Astrocyte (in vitro differentiated cells and primary cell): ENCODE data around the gene CUL5. TPM values are rescaled to one million over a fixed set of nuclear protein-coding genes. Genes with fewer than 3 reads are reported as not detected.

ENCODE experiments used
- DNase-seq: peaks from one replicate; pipeline ENCODE4 v3.0.0-alpha.2; 2010; ENCODE audit warnings: low read depth
- FAIRE-seq: peaks from 2 replicates; lab custom pipeline; 2011; peaks lifted over from hg19 to GRCh38; lab: Jason Lieb, UNC
- H2AFZ ChIP-seq: 2 replicates; pipeline ENCODE4 v1.6.0; 2012; ENCODE audit warnings: low read depth, low read length, inconsistent platforms
- H3K27ac ChIP-seq: 2 replicates; pipeline ENCODE4 v1.5.1; 2011; ENCODE audit warnings: low read depth, low read length, inconsistent platforms
- H3K27me3 ChIP-seq: 2 replicates; pipeline ENCODE4 v1.6.0; 2011; ENCODE audit warnings: low read length, inconsistent platforms; ENCODE audit not compliant: insufficient read depth
- H3K36me3 ChIP-seq: 2 replicates; pipeline ENCODE4 v1.5.1; 2011; ENCODE audit warnings: low read length, inconsistent platforms; ENCODE audit not compliant: insufficient read depth
- H3K4me1 ChIP-seq: 2 replicates; pipeline ENCODE4 v1.5.1; 2011; ENCODE audit warnings: low read length, inconsistent platforms; ENCODE audit not compliant: insufficient read depth
- H3K4me2 ChIP-seq: 2 replicates; pipeline ENCODE4 v1.6.0; 2012; ENCODE audit warnings: low read length, inconsistent platforms
- H3K4me3 ChIP-seq: 2 replicates; pipeline ENCODE4 v1.5.1; 2011; ENCODE audit warnings: low read depth, mild to moderate bottlenecking, low read length, inconsistent platforms; ENCODE audit not compliant: insufficient read depth
- H3K79me2 ChIP-seq: 2 replicates; pipeline ENCODE4 v1.6.0; 2012; ENCODE audit warnings: mild to moderate bottlenecking, low read length, inconsistent platforms; ENCODE audit not compliant: insufficient read depth
- H3K9ac ChIP-seq: 2 replicates; pipeline ENCODE4 v1.6.0; 2012; ENCODE audit warnings: mild to moderate bottlenecking, low read length, inconsistent platforms
- H3K9me3 ChIP-seq: 2 replicates; pipeline ENCODE4 v1.5.1; 2012; ENCODE audit warnings: low read depth, mild to moderate bottlenecking, low read length, inconsistent platforms; ENCODE audit not compliant: insufficient read depth
- H4K20me1 ChIP-seq: 2 replicates; pipeline ENCODE4 v1.6.0; 2012; ENCODE audit warnings: low read length, inconsistent platforms; ENCODE audit not compliant: insufficient read depth
- H3K27ac Mint-ChIP-seq: one replicate; pipeline ENCODE4 v1.8.0; 2021; ENCODE audit warnings: mild to moderate bottlenecking, mixed read lengths; ENCODE audit not compliant: unreplicated experiment
- H3K27me3 Mint-ChIP-seq: one replicate; pipeline ENCODE4 v1.8.0; 2021; ENCODE audit warnings: low read depth, mixed read lengths; ENCODE audit not compliant: unreplicated experiment
- H3K36me3 Mint-ChIP-seq: one replicate; pipeline ENCODE4 v1.8.0; 2021; ENCODE audit warnings: low read depth, mixed read lengths; ENCODE audit not compliant: unreplicated experiment
- H3K4me1 Mint-ChIP-seq: one replicate; pipeline ENCODE4 v1.8.0; 2021; ENCODE audit warnings: low read depth, mixed read lengths; ENCODE audit not compliant: unreplicated experiment
- H3K4me3 Mint-ChIP-seq: one replicate; pipeline ENCODE4 v1.8.0; 2021; ENCODE audit warnings: mild to moderate bottlenecking, moderate library complexity, mixed read lengths; ENCODE audit not compliant: unreplicated experiment
- H3K9me3 Mint-ChIP-seq: one replicate; pipeline ENCODE4 v1.8.0; 2021; ENCODE audit warnings: mild to moderate bottlenecking, mixed read lengths; ENCODE audit not compliant: unreplicated experiment
- CTCF ChIP-seq: IDR thresholded peaks from 2 replicates; pipeline ENCODE4 v1.5.1; 2011; ENCODE audit warnings: low read depth, mild to moderate bottlenecking, inconsistent platforms, low read length, moderate library complexity; ENCODE audit not compliant: insufficient read depth
- EZH2 ChIP-seq: IDR thresholded peaks from 2 replicates; pipeline ENCODE4 v1.6.1; 2012; ENCODE audit warnings: mild to moderate bottlenecking, low read length, inconsistent platforms; ENCODE audit not compliant: insufficient read depth
- total RNA-seq: library from RNA; stranded (reverse); gene quantifications from 2 replicates; pipeline ENCODE4 v1.2.1, GENCODE V29; 2021

The CUL5 gene
- total RNA-seq, 1 donor from 2014 or later, result 40.9 TPM

- Mint-ChIP-seq H3K4me1 (peaks cover 5% of the 10 kb centered on the region), H3K9me3 (no peaks in the 10 kb centered on the region), H3K4me3 (no peak overlapping the region), H3K27me3 (no peaks in the 10 kb centered on the region), H3K36me3 (peaks cover 2% of the 10 kb centered on the region), H3K27ac (no peak overlapping the region)
- DNase-seq (no peak), FAIRE-seq (no peak)
- no peaks in the 10 kb centered on the region for H3K4me1 ChIP-seq
- H3K79me2 ChIP-seq, result peaks cover 67% of the 10 kb centered on the region
- no peak overlapping the region for H3K9ac ChIP-seq
- no peak overlapping the region for H3K4me2 ChIP-seq
- TF ChIP-seq EZH2, result no peak
- no peak for TF ChIP-seq CTCF
- peaks cover 71% of the 10 kb centered on the region for H4K20me1 ChIP-seq
- peaks cover 4% of the 10 kb centered on the region for H3K36me3 ChIP-seq
- H3K27me3 ChIP-seq, result no peaks in the 10 kb centered on the region
- no peak overlapping the region for H3K27ac ChIP-seq
- no peaks in the 10 kb centered on the region for H3K9me3 ChIP-seq
- H3K4me3 ChIP-seq, result no peak overlapping the region
- H2AFZ ChIP-seq, result no peak overlapping the region
These were observed 26.3 kb downstream of the CUL5 start for GRCh38 chr11:108034952-108035351.

GRCh38 chr11:108035690-108036089 is 27.0 kb downstream of the CUL5 start:
- no peak overlapping the region for H3K4me2 ChIP-seq
- FAIRE-seq, result no peak
- peaks cover 5% of the 10 kb centered on the region for H3K4me1 Mint-ChIP-seq
- no peaks in the 10 kb centered on the region for H3K4me1 ChIP-seq
- H2AFZ ChIP-seq, result no peak overlapping the region
- H4K20me1 ChIP-seq, result peaks cover 66% of the 10 kb centered on the region
- peaks cover 2% of the 10 kb centered on the region for H3K36me3 Mint-ChIP-seq
- H3K4me3 ChIP-seq, result no peak overlapping the region
- H3K27ac Mint-ChIP-seq, result no peak overlapping the region
- peaks cover 64% of the 10 kb centered on the region for H3K79me2 ChIP-seq
- H3K9me3 ChIP-seq, result no peaks in the 10 kb centered on the region
- no peak overlapping the region for H3K4me3 Mint-ChIP-seq
- H3K27ac ChIP-seq, result no peak overlapping the region
- H3K36me3 ChIP-seq, result peaks cover 4% of the 10 kb centered on the region
- H3K9me3 Mint-ChIP-seq, result no peaks in the 10 kb centered on the region
- no peaks in the 10 kb centered on the region for H3K27me3 Mint-ChIP-seq
- no peak overlapping the region for H3K9ac ChIP-seq
- H3K27me3 ChIP-seq, result no peaks in the 10 kb centered on the region
- no peak for TF ChIP-seq EZH2
- TF ChIP-seq CTCF, result no peak
- peak; percentile 37 for DNase-seq

- no peak for TF ChIP-seq CTCF
- no peak for TF ChIP-seq EZH2
- no peak for DNase-seq
- Histone ChIP-seq H4K20me1 (peaks cover 62% of the 10 kb centered on the region), H3K79me2 (peaks cover 56% of the 10 kb centered on the region), H3K4me2 (no peak overlapping the region), H3K9ac (no peak overlapping the region), H3K4me3 (no peak overlapping the region), H3K27ac (no peak overlapping the region), H3K36me3 (peaks cover 4% of the 10 kb centered on the region), H2AFZ (no peak overlapping the region), H3K4me1 (no peaks in the 10 kb centered on the region), H3K9me3 (no peaks in the 10 kb centered on the region), H3K27me3 (no peaks in the 10 kb centered on the region)
- Mint-ChIP-seq H3K4me3 (no peak overlapping the region), H3K36me3 (peaks cover 3% of the 10 kb centered on the region), H3K4me1 (peaks cover 5% of the 10 kb centered on the region), H3K27me3 (no peaks in the 10 kb centered on the region), H3K27ac (no peak overlapping the region), H3K9me3 (no peaks in the 10 kb centered on the region)
- no peak for FAIRE-seq
These were observed 28.5 kb downstream of the CUL5 start for GRCh38 chr11:108037211-108037610.
